Smooth muscle cell (in vitro differentiated cells): ENCODE data around the gene CFB. TPM values are rescaled to one million over a fixed set of nuclear protein-coding genes. Genes with fewer than 3 reads are reported as not detected.
"Not testable (repeated sequence)": the region's sequence is repeated elsewhere in the genome, so short reads cannot be mapped to it uniquely, and the experiment has no call there.

Source experiments
- DNase-seq: peaks from one replicate; lab custom pipeline; 2025; ENCODE audit not compliant: unreplicated experiment; lab: John Stamatoyannopoulos, UW
- H2AFZ ChIP-seq: fragments of 200-600 bp; sonication (generic); 2 replicates; pipeline ENCODE4 v1.6.0; 2016; ENCODE audit warnings: antibody characterized with exemption, low read depth, mild to moderate bottlenecking
- H3F3A ChIP-seq: fragments of 200-600 bp; sonication (generic); 2 replicates; pipeline ENCODE4 v1.6.0; 2017; ENCODE audit warnings: antibody characterized with exemption, low read depth
- H3K27ac ChIP-seq: fragments of 200-600 bp; sonication (generic); 2 replicates; pipeline ENCODE4 v1.5.1; 2016; ENCODE audit warnings: low read depth, mild to moderate bottlenecking
- H3K27me3 ChIP-seq: fragments of 200-600 bp; sonication (generic); 2 replicates; pipeline ENCODE4 v1.6.1; 2016; ENCODE audit warnings: low read depth, mild to moderate bottlenecking
- H3K36me3 ChIP-seq: fragments of 200-600 bp; sonication (generic); 2 replicates; pipeline ENCODE4 v1.5.1; 2016; ENCODE audit warnings: low read depth
- H3K4me1 ChIP-seq: fragments of 200-600 bp; sonication (generic); 2 replicates; pipeline ENCODE4 v1.5.1; 2016; ENCODE audit warnings: low read depth
- H3K4me2 ChIP-seq: fragments of 200-600 bp; sonication (generic); 2 replicates; pipeline ENCODE4 v1.6.0; 2016; ENCODE audit warnings: mild to moderate bottlenecking
- H3K4me3 ChIP-seq: fragments of 200-600 bp; sonication (generic); 2 replicates; pipeline ENCODE4 v1.5.1; 2016; ENCODE audit warnings: mild to moderate bottlenecking
- H3K79me2 ChIP-seq: fragments of 200-600 bp; sonication (generic); 2 replicates; pipeline ENCODE4 v1.6.0; 2016; ENCODE audit warnings: low read depth, mild to moderate bottlenecking
- H3K9ac ChIP-seq: fragments of 200-600 bp; sonication (generic); 2 replicates; pipeline ENCODE4 v1.6.0; 2016; ENCODE audit warnings: low read depth
- H3K9me3 ChIP-seq: fragments of 200-600 bp; sonication (generic); replicated peaks from 2 replicates; pipeline ENCODE4 v1.5.1; 2016; ENCODE audit warnings: low read depth
- H4K20me1 ChIP-seq: fragments of 200-600 bp; sonication (generic); 2 replicates; pipeline ENCODE4 v1.6.0; 2016; ENCODE audit warnings: low read depth
- WGBS: methylation state at CpG from one replicate; pipeline ENCODE4 v1.1.7; 2016; ENCODE audit warnings: low lambda C conversion rate; 5-methylcytosine and 5-hydroxymethylcytosine counted together
- polyA plus RNA-seq: library from polyadenylated mRNA; unstranded; fragments of >200 nt; fragmentation: Nextera tagmentation; extraction: Ambion mirVana; gene quantifications from 2 replicates; pipeline ENCODE4 v1.2.1, GENCODE V29; 2016
- total RNA-seq: library from RNA; depleted of rRNA; stranded (reverse); fragments of >200 nt; gene quantifications from 2 replicates; pipeline ENCODE4 v1.2.3, GENCODE V29; 2014
- TF ChIP-seq, protein P1 (sequence below): fragments of 200-600 bp; sonication (generic); IDR thresholded peaks from 2 replicates; pipeline ENCODE4 v1.5.1; 2017; ENCODE audit warnings: borderline replicate concordance, mild to moderate bottlenecking, antibody characterized with exemption; ENCODE audit not compliant: insufficient read depth, poor library complexity, severe bottlenecking

CFB gene
- total and polyA plus RNA-seq, 2 experiments from 2014 or later = 2.3 TPM; not detected in 1

DNA sequence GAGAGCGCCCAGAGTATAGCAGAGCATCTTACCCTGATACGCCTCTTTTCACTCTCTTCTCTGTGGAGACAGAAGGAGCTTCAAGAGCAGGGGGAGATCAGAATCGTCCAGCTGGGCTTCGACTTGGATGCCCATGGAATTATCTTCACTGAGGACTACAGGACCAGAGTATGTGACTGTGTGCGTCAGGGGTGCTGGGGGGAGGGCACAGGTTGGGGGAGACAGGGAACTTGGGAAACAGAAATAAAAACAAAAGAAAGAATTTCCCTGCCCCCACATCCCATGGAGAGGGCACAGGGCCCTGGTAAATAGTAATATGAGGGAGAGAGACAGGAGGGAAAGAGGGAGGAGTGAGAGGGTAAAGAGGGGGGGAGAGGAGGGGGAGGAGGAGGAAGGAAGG is 32.9 kb downstream of the CFB start:
- Histone ChIP-seq H3K4me1 (no peaks in the 10 kb centered on the region), H3K27me3 (no peaks in the 10 kb centered on the region), H3K9me3 (no peaks in the 10 kb centered on the region), H3K9ac (no peak overlapping the region), H3K36me3 (no peaks in the 10 kb centered on the region), H3K4me2 (no peak overlapping the region), H3F3A (no peaks in the 10 kb centered on the region), H3K4me3 (no peak overlapping the region), H4K20me1 (no peaks in the 10 kb centered on the region), H3K27ac (no peak overlapping the region), H3K79me2 (peaks cover 8% of the 10 kb centered on the region), H2AFZ (no peak overlapping the region)
- TF ChIP-seq, protein P1, sequence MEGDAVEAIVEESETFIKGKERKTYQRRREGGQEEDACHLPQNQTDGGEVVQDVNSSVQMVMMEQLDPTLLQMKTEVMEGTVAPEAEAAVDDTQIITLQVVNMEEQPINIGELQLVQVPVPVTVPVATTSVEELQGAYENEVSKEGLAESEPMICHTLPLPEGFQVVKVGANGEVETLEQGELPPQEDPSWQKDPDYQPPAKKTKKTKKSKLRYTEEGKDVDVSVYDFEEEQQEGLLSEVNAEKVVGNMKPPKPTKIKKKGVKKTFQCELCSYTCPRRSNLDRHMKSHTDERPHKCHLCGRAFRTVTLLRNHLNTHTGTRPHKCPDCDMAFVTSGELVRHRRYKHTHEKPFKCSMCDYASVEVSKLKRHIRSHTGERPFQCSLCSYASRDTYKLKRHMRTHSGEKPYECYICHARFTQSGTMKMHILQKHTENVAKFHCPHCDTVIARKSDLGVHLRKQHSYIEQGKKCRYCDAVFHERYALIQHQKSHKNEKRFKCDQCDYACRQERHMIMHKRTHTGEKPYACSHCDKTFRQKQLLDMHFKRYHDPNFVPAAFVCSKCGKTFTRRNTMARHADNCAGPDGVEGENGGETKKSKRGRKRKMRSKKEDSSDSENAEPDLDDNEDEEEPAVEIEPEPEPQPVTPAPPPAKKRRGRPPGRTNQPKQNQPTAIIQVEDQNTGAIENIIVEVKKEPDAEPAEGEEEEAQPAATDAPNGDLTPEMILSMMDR = no peak
- 94% methylated on average over 5 of the region's 5 CpGs for WGBS
- no peak for DNase-seq

DNA sequence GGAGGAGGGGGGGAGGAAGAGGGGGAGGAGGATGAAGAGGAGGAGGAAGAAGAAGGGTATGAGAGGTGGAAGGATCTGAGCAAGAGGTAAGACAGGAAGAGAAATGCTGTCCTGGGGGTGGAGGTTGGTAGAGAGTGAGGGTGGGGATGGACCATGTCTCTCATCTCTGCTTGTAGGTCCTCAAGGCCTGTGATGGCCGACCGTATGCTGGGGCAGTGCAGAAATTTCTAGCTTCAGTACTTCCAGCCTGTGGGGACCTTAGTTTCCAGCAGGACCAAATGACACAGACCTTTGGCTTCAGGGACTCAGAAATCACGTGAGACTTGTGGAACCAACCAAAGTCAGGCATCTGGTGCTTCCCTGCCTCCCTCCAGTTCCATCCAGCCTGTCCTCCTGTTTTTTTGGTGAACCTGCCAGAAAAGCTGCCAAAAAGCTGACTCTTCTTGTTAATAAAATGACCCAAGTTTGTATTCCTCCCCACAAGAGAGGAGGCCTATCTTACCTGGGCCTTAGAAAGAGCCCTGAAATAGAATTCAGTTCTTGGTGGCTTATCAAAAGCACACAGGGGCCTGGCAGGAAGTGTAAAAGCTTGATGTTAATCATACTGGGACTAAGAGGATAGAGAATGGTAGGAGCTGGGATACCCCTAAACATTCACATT is 33.5 kb downstream of the CFB start:
- Histone ChIP-seq H3F3A (no peaks in the 10 kb centered on the region), H3K4me2 (no peak overlapping the region), H3K9me3 (no peaks in the 10 kb centered on the region), H3K27me3 (no peaks in the 10 kb centered on the region), H3K27ac (no peak overlapping the region), H3K9ac (no peak overlapping the region), H3K4me3 (no peak overlapping the region), H3K36me3 (no peaks in the 10 kb centered on the region), H3K79me2 (peaks cover 3% of the 10 kb centered on the region), H4K20me1 (no peaks in the 10 kb centered on the region), H2AFZ (no peak overlapping the region), H3K4me1 (no peaks in the 10 kb centered on the region)
- TF ChIP-seq, protein P1 = no peak
- DNase-seq = no peak
- WGBS = 100% methylated on average over 3 of the region's 3 CpGs

DNA sequence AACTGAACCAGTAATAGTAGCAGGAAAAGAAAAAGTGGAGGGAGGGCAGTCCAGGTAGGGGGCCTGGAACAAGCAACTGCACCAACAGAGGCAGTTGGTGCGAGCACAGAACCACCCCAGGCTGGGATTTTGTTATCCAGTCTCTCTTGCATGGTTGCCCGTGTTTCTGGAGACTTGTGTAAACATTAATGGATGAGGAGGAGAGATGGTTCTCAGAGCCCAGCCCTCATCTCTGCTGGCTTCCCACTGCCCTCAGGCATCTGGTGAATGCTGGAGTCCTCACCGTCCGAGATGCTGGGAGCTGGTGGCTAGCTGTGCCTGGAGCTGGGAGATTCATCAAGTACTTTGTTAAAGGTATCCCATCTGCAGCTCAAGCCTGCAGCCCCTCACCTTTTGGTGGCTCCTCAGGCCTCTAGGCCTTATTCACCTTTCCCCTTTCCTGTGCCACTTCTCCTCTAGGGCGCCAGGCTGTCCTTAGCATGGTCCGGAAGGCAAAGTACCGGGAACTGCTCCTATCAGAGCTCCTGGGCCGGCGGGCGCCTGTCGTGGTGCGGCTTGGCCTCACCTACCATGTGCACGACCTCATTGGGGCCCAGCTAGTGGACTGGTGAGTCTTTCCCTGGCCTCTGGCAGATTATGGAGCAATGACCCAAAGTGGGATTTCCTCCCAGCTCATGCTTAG is 34.4 kb downstream of the CFB start:
- not testable (repeated sequence) for H3K36me3 ChIP-seq, H3F3A ChIP-seq, H3K27ac ChIP-seq, H3K4me3 ChIP-seq, H3K4me1 ChIP-seq, H3K9me3 ChIP-seq, H3K9ac ChIP-seq, H2AFZ ChIP-seq, H3K27me3 ChIP-seq, H4K20me1 ChIP-seq, H3K79me2 ChIP-seq, H3K4me2 ChIP-seq, DNase-seq
- WGBS = 92% methylated on average over 12 of the region's 13 CpGs

DNA sequence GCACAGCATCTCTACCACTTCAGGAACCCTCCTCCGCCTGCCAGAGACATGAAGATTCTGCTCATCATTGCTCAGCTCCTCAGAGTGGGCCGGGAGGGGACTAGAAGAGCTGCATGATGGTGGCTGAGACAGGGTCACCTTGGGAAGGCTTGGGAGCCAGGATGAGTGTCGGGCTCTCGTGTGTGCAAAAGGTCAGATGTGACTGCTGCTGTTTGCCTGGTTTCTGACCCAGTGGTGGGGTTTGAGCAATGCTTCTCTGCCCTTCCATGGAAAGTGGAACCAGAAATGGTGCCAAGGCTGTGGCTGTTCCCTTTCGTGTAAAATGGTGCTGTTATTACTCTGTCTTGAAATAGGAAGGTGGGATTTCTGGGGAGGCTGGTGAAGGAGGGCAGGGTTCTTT is 35.1 kb downstream of the CFB start:
- H3K9ac ChIP-seq, DNase-seq, H3K4me1 ChIP-seq, H3K9me3 ChIP-seq, H3K27ac ChIP-seq, H3K79me2 ChIP-seq, H3F3A ChIP-seq, H3K4me2 ChIP-seq, H3K36me3 ChIP-seq, H3K27me3 ChIP-seq, H2AFZ ChIP-seq, H4K20me1 ChIP-seq, H3K4me3 ChIP-seq: not testable (repeated sequence)
- no CpG with 5 or more reads among the region's 5 CpGs for WGBS

DNA sequence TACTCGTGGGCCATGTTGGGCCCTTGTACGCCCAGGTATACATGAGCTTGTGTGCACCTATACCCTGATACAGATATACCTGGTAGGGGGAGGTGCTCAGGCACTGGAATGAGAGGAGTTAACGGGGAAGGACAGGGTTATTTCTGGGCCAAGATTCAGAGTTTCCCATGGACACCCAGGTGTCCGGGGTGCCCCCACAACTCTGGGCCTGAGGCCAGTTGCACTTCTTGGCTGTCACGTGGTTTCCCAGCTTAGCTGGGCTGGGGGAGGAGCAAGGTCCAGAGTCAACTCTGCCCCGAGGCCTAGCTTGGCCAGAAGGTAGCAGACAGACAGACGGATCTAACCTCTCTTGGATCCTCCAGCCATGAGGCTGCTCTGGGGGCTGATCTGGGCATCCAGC is 35.8 kb downstream of the CFB start, which contains the start of gene C4A:
C4A (plus strand) TSS at position 314 of the 400 bp plus-strand sequence; CDS start at position 365, 51 bp downstream.
- H3K9ac ChIP-seq, H3K4me2 ChIP-seq, H2AFZ ChIP-seq, H3K79me2 ChIP-seq, H3K4me3 ChIP-seq, H3K27me3 ChIP-seq, H3K36me3 ChIP-seq, H3K9me3 ChIP-seq, H3K27ac ChIP-seq, H3K4me1 ChIP-seq, DNase-seq, H4K20me1 ChIP-seq, H3F3A ChIP-seq: not testable (repeated sequence)
- WGBS = no CpG with 5 or more reads among the region's 7 CpGs

DNA sequence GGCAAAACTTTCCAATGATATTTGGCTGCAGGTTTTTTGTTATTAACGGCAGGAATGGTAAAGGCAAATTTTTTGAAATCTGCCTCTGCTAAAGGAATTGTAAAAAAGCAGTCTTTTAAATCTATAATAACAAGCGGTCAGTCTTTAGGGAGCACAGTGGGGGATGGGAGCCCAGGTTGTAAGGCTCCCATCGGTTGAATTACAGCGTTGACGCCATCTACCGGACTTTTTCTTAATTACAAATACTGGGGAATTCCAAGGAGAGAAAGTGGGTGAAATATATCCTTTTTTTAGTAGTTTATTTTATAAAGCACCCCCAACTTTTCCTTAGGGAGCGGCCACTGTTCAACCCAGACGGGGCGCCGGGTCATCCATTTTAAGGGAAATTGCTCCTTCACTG is 43.5 kb downstream of the CFB start:
- DNase-seq, H3K4me1 ChIP-seq, H3F3A ChIP-seq, H3K4me3 ChIP-seq, H3K79me2 ChIP-seq, H3K27ac ChIP-seq, H4K20me1 ChIP-seq, H2AFZ ChIP-seq, H3K9ac ChIP-seq, H3K27me3 ChIP-seq, H3K36me3 ChIP-seq, H3K9me3 ChIP-seq, H3K4me2 ChIP-seq: not testable (repeated sequence)
- WGBS = no CpG with 5 or more reads among the region's 10 CpGs

DNA sequence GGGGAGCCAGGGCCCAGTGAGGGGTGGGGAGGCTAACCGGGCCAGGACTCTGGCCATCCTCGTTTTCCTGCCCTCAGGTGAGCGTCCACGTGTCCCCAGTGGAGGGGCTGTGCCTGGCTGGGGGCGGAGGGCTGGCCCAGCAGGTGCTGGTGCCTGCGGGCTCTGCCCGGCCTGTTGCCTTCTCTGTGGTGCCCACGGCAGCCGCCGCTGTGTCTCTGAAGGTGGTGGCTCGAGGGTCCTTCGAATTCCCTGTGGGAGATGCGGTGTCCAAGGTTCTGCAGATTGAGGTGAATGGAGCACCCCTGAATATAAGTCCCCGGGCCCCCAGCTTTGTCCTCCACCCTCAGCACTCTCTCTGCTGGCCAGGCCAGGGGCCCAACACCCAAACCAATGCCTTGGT is 48.5 kb downstream of the CFB start:
- not testable (repeated sequence) for H3K4me1 ChIP-seq, DNase-seq, H3F3A ChIP-seq, H3K27me3 ChIP-seq, H3K4me2 ChIP-seq, H3K9me3 ChIP-seq, H3K27ac ChIP-seq, H2AFZ ChIP-seq, H3K79me2 ChIP-seq, H3K36me3 ChIP-seq, H4K20me1 ChIP-seq, H3K4me3 ChIP-seq, H3K9ac ChIP-seq
- WGBS = no CpG with 5 or more reads among the region's 14 CpGs
